Right lung (tissue), 5 donors: ENCODE results near the gene MORF4L2. TPM values are rescaled to one million over a fixed set of nuclear protein-coding genes. Genes with fewer than 3 reads are reported as not detected.
A peak's percentile ranks its signal among the peaks of the same experiment; 100 is the strongest.
"Not testable (repeated sequence)": the region's sequence is repeated elsewhere in the genome, so short reads cannot be mapped to it uniquely, and the experiment has no call there.

Source experiments
- DNase-seq, 2 donors: peaks; one replicate each; pipeline ENCODE4 v3.0.0-alpha.2; 2013
- polyA plus RNA-seq, 5 donors: library from polyadenylated mRNA; unstranded; fragments of 120-200 nt; gene quantifications; one replicate each; pipeline versions ENCODE4 v1.2.1 to v1.2.3, GENCODE V29; 2013; ENCODE audit warnings: inconsistent platforms in 1 of 5, low replicate concordance in 1 of 5; ENCODE audit not compliant: insufficient read length in 5 of 5, insufficient read depth in 1 of 5

MORF4L2 gene
- polyA plus RNA-seq, 5 donors, result 290 to 350 (median 311) TPM

DNA sequence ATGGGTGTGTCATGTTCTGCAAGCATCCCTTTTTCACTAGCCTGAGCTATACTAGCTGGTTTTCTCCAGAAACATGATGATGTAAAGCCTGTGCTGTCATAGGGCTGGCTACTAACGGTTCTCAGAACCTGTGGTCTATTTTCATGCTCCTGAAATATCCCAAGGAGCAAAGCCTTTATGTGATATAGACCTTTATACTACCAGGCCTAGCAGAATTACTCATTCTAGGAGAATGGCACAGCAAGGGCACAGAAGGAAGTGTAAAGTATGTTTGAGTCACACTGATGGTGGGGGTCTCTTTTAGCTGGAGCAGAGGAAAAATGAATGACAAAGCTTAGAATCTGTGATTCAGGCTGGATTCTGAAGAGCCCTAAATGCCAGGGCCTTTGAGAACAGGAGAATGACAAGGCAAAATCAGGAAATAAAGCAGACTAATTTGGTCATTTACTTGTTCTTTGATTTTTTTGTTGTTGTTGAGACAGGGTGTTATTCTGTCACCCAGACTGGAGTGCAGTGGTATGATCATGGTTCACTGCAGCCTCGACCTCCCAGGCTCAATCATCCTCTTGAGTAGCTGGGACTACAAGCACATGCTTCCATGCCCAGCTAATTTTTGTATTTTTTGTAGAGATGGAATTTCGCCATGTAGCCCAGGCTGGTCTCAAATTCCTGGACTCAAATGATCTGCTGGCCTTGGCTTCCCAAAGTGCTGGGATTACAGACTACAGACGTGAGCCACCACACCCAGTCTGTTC, 45.9 kb downstream of the MORF4L2 start:
- DNase-seq, result no peak

- DNase-seq, result not testable (repeated sequence)
Observed at GRCh38 chrX:103638479-103639346, 47.8 kb downstream of the MORF4L2 start.

DNA sequence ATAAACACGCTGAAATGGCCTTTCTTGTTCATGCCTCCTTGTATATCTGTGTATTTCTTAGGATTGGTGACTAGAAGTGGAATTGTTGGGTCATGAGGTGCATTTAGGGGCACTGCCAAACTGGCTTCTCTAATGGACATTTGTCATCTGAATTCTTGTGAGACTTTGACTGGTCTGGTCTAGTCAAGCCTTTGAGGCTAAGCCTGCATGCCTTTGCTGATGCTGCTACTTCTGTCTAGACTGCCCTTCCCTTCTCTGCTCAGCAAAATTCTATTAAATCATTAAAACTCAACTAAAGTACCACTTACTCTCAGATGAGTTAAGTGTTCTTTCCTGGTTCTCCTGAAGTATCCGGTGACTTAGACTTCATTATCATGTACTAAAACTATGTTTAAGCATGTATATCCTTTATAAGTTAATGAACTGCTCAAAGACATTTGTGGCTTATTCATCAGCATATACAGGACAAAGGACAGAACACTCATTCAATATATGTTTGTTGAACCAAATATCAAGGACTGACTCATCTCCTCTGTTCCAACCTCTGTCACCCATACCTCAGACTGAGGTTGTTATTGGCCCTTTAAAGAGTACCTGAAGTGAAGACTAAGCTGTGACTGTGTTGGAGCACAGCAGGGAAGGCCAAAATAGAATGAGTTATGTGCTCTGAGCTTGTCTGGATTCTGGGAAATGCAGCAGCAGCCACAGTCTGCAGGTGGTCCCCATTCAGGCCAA, 48.7 kb downstream of the MORF4L2 start:
- DNase-seq, result no peak

DNA sequence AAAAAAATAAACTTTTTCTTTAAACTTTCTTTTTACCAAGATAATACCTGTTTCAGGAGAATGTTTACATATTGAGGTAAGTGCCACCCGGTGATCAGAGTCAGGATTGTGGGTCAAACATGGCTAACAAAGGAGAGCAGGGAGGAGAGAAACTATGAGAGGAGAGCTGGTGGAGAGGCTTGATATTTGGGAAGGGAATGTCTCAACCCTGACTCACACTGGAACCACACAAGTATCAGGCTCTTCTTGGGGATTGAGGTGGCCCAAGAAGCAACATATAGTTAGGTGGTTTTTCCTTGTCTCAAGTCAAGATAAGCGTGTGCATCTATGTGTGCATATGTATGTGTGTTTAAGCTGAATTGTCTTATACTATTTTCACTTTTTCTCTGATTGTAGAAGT, 51.1 kb downstream of the MORF4L2 start:
- no peak for DNase-seq

DNA sequence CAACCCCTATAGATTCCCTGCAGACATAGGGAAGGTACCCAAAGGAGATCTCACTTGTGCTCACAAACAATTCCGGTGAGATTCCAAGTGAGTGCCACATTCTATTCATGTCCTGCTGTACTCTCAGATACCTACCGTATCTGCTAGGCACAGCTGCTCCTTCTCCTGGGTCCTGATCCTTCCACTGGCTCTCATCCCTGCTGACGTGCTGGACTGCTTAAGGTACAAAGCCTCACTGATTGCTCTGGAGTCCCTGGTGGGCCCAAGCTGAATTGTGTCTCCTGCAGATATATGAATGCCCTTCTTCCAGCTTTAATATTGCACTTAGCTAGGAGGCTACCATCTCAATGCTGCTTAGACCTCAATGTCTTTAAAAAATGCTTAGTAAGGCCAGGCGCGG, 55.4 kb downstream of the MORF4L2 start:
- DNase-seq, result no peak

DNA sequence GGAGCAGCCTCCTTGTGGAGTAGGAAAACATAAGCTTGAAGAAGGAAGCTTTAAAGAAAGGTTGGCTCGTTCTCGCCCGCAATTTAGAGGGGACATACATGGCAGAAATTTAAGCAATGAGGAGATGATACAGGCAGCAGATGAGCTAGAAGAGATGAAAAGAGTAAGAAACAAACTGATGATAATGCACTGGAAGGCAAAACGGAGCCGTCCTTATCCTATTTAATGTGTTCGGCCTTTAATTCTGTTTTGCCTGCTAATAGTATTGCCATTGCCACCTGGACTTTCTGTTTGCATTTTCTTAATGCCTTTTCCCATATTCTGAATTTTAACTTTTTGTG, 56.4 kb downstream of the MORF4L2 start:
- no peak for DNase-seq

DNA sequence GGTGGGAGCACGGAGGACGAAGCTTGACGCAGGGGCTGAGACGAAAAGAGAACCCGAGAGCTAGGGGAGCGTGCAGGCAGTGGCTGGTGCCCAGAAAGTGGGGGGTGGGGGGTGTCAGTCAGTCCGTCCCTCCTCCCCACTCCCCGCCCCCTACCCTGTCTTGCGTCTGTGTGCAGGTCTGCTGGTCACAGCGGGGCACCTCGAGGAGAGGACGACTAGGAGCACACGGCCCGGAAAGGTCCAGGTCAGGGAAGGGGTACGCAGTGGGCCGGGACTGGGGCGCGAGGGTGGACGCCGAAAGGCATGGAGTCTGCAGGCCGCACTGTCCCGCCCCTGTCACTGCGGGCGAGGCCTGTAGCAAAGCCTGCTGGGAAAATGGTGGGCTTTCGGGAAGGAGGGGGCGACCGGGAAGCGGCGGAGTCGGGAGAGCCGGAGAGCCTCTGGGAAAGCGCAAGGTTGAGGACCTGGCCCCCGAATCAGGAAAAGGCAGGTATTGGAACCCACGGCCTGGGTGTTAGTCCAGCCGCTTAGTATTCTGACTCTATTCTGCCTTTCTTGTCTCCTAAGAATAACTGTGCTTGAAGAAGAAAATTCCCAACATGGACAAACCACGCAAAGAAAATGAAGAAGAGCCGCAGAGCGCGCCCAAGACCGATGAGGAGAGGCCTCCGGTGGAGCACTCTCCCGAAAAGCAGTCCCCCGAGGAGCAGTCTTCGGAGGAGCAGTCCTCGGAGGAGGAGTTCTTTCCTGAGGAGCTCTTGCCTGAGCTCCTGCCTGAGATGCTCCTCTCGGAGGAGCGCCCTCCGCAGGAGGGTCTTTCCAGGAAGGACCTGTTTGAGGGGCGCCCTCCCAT, 57.0 kb downstream of the MORF4L2 start:
- peak; percentile 73 to 76 for DNase-seq

DNA sequence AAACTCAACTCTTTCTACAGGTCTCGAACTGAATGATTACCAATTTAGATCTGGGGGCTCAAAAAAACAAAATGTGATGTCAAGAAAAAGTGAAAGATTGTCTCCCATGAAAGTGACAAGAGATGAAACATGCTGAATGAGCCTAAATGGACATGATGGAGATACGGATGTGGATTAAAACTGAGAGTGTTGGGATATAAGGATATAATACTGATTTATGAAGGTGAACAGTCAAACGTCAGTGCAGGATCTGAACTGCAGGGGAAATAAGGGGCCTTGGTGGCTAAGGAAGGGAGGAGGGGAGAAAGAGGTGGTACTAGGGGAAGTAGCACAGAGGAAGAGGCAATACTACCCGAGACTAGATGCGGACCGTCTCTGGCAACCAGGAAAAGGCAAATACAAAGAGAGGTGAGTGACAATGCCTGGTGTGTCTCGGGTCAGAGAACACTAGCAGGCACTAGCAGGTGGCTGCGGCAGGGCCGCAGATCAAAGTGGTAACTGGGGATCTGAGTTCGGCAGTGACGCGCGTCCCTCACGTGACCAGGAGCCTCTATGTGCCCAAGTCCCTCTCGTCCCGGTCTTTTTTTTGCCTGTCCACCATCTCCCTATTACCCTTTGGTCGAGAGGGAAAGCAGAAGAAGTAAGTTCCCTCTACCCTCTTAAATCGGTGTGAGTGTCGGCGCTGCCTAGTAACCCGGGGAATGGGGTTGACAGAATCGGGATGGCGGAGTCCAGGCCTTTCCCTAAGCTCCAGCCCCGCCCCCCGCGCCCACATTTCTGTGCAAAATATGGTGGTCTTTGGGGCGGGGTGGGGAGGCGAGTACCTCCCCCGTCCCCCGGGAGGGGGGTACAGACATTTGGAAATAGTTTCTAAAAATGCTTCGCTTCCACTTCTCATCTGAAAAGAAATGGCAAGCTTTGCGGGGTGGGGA, 57.8 kb downstream of the MORF4L2 start, which contains the start of gene TCEAL1:
Gene TCEAL1, plus strand, starts transcription at position 590 of the 932 bp plus-strand sequence. CDS start 942 bp downstream, outside the sequence.
- DNase-seq, result peak; percentile 57 to 61

DNA sequence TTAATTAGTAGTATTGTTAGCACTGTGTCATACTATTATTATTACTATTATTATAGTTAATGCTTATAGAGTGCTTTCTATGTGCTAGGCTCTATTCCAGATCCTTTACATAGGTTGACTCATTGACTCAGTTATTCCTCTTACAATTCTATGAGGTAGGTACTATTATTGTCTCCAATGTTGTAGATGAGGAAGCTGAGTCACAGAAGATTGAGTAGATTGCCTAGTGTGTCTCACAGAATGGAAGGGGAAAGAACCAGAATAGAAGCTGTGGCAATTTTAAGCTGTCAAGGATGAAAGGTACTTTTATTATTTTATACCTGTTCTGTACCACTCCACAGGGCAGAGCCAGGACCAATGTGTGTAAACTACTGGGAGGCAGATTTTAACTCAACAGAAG, 59.6 kb downstream of the MORF4L2 start:
- no peak for DNase-seq

Other genes starting within 250 kb of the MORF4L2 start
- 1 to 10 TPM; 2.6 to 4.1 (median 3.2) TPM for gene RAB40A, start 167.2 kb downstream of the MORF4L2 start, polyA plus RNA-seq
- gene TCEAL4, start 101.2 kb downstream of the MORF4L2 start, polyA plus RNA-seq, result 100 to 1,000 TPM; 138 to 177 (median 144) TPM
- 10 to 100 TPM; 24.7 to 32.3 (median 27.6) TPM for gene TCEAL3, start 78.7 kb downstream of the MORF4L2 start, polyA plus RNA-seq
- 10 to 100 TPM; 35.1 to 41.1 (median 36.3) TPM for gene TCEAL1, start 57.7 kb downstream of the MORF4L2 start, polyA plus RNA-seq
- gene TMEM31, start 24.2 kb upstream of the MORF4L2 start, polyA plus RNA-seq, result 1 to 10 TPM; 1.0 to 2.0 (median 1.6) TPM
- gene PLP1, start 90.1 kb upstream of the MORF4L2 start, polyA plus RNA-seq, result 10 to 100 TPM in 4 of 5 donors, 1 to 10 TPM in 1; 8.3 to 21.7 (median 15.8) TPM
- 1 to 10 TPM; 2.7 to 3.6 (median 3.1) TPM for gene RAB9B, start 145.6 kb upstream of the MORF4L2 start, polyA plus RNA-seq